ENCODE data around the gene MIOX. TPM values are rescaled to one million over a fixed set of nuclear protein-coding genes. Genes with fewer than 3 reads are reported as not detected.
A peak's percentile ranks its signal among the peaks of the same experiment; 100 is the strongest.

Gene MIOX
- total RNA-seq, 4 donors from 2014 or later = not detected

DNA sequence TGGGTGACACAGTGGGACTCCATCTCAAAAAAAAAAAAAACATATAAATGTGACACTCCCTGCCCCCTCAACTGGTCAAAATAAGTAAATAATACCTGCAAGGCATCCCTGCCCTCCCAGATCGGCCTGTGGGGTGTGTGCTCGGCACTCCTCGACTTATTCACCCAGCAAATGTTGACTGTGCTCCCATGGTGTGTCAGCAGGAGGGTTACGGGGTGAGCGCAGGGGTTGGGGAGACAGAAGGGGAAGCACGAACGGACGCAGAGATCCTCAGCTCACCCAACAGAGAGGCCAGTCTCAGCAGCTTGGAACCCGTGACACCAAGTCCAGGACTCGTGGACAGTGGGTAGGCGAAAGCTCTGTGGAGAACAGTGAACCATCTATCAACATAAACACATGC lies 6.9 kb upstream of the MIOX start:
- peaks cover 61% of the 10 kb centered on the region for H3K27me3 ChIP-seq
- no peak overlapping the region for H3K4me3 ChIP-seq
- TF ChIP-seq POLR2A (IDR thresholded peaks at IDR 0.05) (no peak), POLR2AphosphoS5 (IDR thresholded peaks at IDR 0.05) (no peak), EP300 (IDR thresholded peaks at IDR 0.05) (no peak)
- TF ChIP-seq, protein P1, sequence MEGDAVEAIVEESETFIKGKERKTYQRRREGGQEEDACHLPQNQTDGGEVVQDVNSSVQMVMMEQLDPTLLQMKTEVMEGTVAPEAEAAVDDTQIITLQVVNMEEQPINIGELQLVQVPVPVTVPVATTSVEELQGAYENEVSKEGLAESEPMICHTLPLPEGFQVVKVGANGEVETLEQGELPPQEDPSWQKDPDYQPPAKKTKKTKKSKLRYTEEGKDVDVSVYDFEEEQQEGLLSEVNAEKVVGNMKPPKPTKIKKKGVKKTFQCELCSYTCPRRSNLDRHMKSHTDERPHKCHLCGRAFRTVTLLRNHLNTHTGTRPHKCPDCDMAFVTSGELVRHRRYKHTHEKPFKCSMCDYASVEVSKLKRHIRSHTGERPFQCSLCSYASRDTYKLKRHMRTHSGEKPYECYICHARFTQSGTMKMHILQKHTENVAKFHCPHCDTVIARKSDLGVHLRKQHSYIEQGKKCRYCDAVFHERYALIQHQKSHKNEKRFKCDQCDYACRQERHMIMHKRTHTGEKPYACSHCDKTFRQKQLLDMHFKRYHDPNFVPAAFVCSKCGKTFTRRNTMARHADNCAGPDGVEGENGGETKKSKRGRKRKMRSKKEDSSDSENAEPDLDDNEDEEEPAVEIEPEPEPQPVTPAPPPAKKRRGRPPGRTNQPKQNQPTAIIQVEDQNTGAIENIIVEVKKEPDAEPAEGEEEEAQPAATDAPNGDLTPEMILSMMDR (IDR thresholded peaks at IDR 0.05) = no peak
- no peaks in the 10 kb centered on the region for H3K9me3 ChIP-seq
- ATAC-seq = no peak
- H3K36me3 ChIP-seq = no peaks in the 10 kb centered on the region
- peaks cover 0 to 27% (median 6%) of the 10 kb centered on the region in 3 donors for H3K4me1 ChIP-seq
- WGBS, 2 donors (ENCODE audit: low coverage in 1 of 2) = 60 to 75% methylated on average over 9 to 11 of the region's 11 CpGs
- H3K27ac ChIP-seq = no peak overlapping the region

DNA sequence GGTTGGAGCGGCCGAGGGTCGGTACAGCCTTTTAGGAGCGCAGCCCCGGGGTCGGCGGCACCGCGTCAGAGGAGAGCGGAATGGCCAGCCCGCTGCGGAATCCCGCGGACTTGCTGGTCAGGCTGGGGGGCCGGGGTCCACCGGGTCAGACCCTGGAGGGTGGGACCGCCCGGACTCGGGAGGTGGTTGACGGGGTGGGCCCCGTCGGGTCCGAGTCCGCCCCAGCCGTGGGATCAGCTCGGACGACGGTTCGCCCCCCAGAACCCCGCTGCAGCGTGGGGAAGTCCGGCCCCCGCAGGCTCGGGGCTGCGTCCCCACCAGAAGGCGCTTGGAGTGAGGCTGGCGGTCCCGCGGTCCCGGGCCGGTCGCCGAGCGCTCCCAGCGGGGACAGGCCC lies 5.6 kb upstream of the MIOX start:
- Histone ChIP-seq H3K9me3 (no peaks in the 10 kb centered on the region), H3K36me3 (no peaks in the 10 kb centered on the region), H3K27ac (no peak overlapping the region), H3K4me1 (peaks cover 0 to 19% (median 0%) of the 10 kb centered on the region in 3 donors), H3K4me3 (peak overlapping the region in 1 of 2 donors; percentile 51), H3K27me3 (peaks cover 75% of the 10 kb centered on the region)
- TF ChIP-seq EP300 (IDR thresholded peaks at IDR 0.05) = no peak
- no peak for TF ChIP-seq POLR2A (IDR thresholded peaks at IDR 0.05)
- TF ChIP-seq, protein P1 (IDR thresholded peaks at IDR 0.05) = no peak
- TF ChIP-seq POLR2AphosphoS5 (IDR thresholded peaks at IDR 0.05) = no peak
- no CpG with 5 or more reads among the region's 45 CpGs for WGBS, 2 donors (ENCODE audit: low coverage in 1 of 2)
- ATAC-seq = no peak

DNA sequence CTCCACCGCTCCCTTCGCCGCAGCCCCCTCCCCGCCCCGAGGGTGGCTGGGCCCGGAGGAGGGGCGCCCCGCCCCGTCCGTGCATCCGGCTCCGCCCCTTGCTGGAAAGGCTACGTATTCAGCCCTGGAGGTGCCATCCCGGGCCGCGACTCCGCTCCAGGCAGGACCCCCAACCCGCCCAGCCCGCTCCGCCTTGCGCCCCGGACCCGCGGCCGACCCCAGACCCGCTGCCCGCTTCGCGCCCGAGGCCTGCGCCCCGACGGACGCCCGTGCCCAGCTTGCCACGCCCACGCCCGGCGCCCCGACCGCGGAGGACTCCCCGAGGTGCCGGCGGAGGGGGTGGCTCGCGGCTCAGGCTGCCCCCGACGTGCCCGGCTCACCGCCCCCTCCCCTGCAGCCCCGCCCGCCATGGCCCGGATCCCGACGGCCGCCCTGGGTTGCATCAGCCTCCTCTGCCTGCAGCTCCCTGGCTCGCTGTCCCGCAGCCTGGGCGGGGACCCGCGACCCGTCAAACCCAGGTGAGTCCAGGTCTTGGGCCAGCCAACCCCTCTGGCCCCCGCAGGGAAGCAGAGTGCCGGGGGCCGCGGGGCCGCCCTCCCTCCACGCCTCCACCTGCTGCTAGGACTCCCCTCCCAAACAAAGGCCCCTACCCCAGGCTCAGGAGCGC lies 5.1 kb upstream of the MIOX start, which contains the start of gene ADM2:
Gene ADM2, plus strand, starts transcription at position 104 of the 667 bp plus-strand sequence. Its CDS starts 305 bp downstream, at position 409.
- no peak for ATAC-seq
- TF ChIP-seq EP300 (IDR thresholded peaks at IDR 0.05) (no peak), POLR2A (IDR thresholded peaks at IDR 0.05) (no peak), POLR2AphosphoS5 (IDR thresholded peaks at IDR 0.05) (no peak)
- TF ChIP-seq, protein P1 (IDR thresholded peaks at IDR 0.05) = no peak
- Histone ChIP-seq H3K9me3 (no peaks in the 10 kb centered on the region), H3K4me3 (peak within 1 kb of the TSS in 1 of 2 donors; percentile 51), H3K36me3 (no peaks in the 10 kb centered on the region), H3K27me3 (peaks cover 80% of the 10 kb centered on the region), H3K4me1 (peaks cover 0 to 19% (median 0%) of the 10 kb centered on the region in 3 donors), H3K27ac (no peak within 1 kb of the TSS)
- no CpG with 5 or more reads among the region's 70 CpGs for WGBS, 2 donors (ENCODE audit: low coverage in 1 of 2)

DNA sequence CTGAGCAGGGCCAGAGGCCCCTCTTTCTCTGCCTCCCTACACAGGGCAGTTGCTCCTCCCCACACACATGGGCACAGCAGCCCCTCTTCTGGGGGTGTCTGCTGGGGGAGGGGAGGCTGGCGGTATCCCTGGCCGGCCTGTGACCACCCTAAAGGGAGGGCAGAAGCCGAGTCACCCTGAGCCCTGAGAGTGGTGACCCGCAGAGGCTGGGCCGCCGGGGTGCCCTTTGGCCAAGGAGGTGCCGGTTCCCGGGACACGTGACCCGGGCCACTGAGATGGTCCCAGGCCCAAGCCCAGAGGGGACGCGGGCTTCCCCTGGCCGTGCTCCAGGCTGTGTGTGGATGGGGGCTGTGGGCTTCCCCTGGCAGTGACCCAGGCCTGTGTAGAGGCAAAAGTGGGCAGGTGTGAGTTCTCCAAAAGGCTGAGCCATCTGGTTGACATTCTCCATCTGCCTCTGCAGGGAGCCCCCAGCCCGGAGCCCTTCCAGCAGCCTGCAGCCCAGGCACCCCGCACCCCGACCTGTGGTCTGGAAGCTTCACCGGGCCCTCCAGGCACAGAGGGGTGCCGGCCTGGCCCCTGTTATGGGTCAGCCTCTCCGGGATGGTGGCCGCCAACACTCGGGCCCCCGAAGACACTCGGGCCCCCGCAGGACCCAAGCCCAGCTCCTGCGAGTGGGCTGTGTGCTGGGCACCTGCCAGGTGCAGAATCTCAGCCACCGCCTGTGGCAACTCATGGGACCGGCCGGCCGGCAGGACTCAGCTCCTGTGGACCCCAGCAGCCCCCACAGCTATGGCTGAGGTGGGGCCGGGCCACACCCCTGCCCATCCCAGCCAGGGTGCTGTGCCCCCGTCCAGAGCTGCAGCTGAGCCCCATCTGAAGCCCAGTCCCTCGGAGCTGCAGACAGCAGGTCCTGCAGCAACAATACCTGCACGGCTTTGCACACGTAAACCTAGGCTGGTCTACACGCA lies 4.3 kb upstream of the MIOX start:
- 93% methylated on average over 2 of the region's 35 CpGs; no CpG with 5 or more reads in 1 of the 2 donors for WGBS, 2 donors (ENCODE audit: low coverage in 1 of 2)
- H3K4me1 ChIP-seq = peaks cover 0 to 19% (median 0%) of the 10 kb centered on the region in 3 donors
- no peak overlapping the region for H3K27ac ChIP-seq
- H3K36me3 ChIP-seq = no peaks in the 10 kb centered on the region
- no peak for TF ChIP-seq POLR2AphosphoS5 (IDR thresholded peaks at IDR 0.05)
- H3K4me3 ChIP-seq = peak overlapping the region in 1 of 2 donors; percentile 51
- no peak for ATAC-seq
- H3K9me3 ChIP-seq = no peaks in the 10 kb centered on the region
- peaks cover 88% of the 10 kb centered on the region for H3K27me3 ChIP-seq

GRCh38 chr22:50483106-50483505 lies 3.6 kb upstream of the MIOX start:
- H3K27me3 ChIP-seq = peaks cover 95% of the 10 kb centered on the region
- H3K36me3 ChIP-seq = no peaks in the 10 kb centered on the region
- no peak overlapping the region for H3K27ac ChIP-seq
- no peak overlapping the region for H3K4me3 ChIP-seq
- ATAC-seq = no peak
- no peaks in the 10 kb centered on the region for H3K9me3 ChIP-seq
- WGBS, 2 donors (ENCODE audit: low coverage in 1 of 2) = 55% methylated on average over 4 of the region's 10 CpGs; no CpG with 5 or more reads in 1 of the 2 donors
- TF ChIP-seq POLR2AphosphoS5 (IDR thresholded peaks at IDR 0.05) (no peak), EP300 (IDR thresholded peaks at IDR 0.05) (no peak), POLR2A (IDR thresholded peaks at IDR 0.05) (no peak)
- TF ChIP-seq, protein P1 (IDR thresholded peaks at IDR 0.05) = no peak
- peaks cover 0 to 19% (median 0%) of the 10 kb centered on the region in 3 donors for H3K4me1 ChIP-seq
